Urinary bladder (tissue), 4 donors: ENCODE measurements around the gene SF3A2. TPM values are rescaled to one million over a fixed set of nuclear protein-coding genes. Genes with fewer than 3 reads are reported as not detected.

Experiments
- DNase-seq: peaks from one replicate; pipeline ENCODE4 v3.0.0-alpha.2; 2015; ENCODE audit errors: extremely low spot score
- H3K27ac ChIP-seq: one replicate; pipeline ENCODE4 v1.5.1; 2013; ENCODE audit warnings: low read depth, mild to moderate bottlenecking, moderate library complexity
- H3K36me3 ChIP-seq: one replicate; pipeline ENCODE4 v1.6.1; 2013; ENCODE audit warnings: mild to moderate bottlenecking, moderate library complexity; ENCODE audit not compliant: insufficient read depth
- H3K4me1 ChIP-seq: one replicate; pipeline ENCODE4 v1.6.1; 2013; ENCODE audit warnings: mild to moderate bottlenecking, moderate library complexity; ENCODE audit not compliant: insufficient read depth
- H3K4me3 ChIP-seq: one replicate; pipeline ENCODE4 v1.5.1; 2013; ENCODE audit warnings: low read depth, low read length
- WGBS: extraction: QIAGEN DNeasy Blood & Tissue Kit; methylation state at CpG from one replicate; pipeline ENCODE4 v1.1.7; 2013; 5-methylcytosine and 5-hydroxymethylcytosine counted together
- polyA plus RNA-seq: library from polyadenylated mRNA; stranded (reverse); fragments of 200-250 nt; gene quantifications from one replicate; pipeline ENCODE4 v1.2.3, GENCODE V29; 2013
- total RNA-seq: library from RNA; depleted of rRNA; stranded (reverse); fragments of >200 nt; gene quantifications from one replicate; pipeline ENCODE4 v1.2.3, GENCODE V29; 2014
- donor health status: healthy with polysubstance abuse.
- donor health status: healthy.

SF3A2 gene, protein sequence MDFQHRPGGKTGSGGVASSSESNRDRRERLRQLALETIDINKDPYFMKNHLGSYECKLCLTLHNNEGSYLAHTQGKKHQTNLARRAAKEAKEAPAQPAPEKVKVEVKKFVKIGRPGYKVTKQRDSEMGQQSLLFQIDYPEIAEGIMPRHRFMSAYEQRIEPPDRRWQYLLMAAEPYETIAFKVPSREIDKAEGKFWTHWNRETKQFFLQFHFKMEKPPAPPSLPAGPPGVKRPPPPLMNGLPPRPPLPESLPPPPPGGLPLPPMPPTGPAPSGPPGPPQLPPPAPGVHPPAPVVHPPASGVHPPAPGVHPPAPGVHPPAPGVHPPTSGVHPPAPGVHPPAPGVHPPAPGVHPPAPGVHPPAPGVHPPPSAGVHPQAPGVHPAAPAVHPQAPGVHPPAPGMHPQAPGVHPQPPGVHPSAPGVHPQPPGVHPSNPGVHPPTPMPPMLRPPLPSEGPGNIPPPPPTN
- total RNA-seq (32.5 TPM), polyA plus RNA-seq (69.9 TPM)

DNA sequence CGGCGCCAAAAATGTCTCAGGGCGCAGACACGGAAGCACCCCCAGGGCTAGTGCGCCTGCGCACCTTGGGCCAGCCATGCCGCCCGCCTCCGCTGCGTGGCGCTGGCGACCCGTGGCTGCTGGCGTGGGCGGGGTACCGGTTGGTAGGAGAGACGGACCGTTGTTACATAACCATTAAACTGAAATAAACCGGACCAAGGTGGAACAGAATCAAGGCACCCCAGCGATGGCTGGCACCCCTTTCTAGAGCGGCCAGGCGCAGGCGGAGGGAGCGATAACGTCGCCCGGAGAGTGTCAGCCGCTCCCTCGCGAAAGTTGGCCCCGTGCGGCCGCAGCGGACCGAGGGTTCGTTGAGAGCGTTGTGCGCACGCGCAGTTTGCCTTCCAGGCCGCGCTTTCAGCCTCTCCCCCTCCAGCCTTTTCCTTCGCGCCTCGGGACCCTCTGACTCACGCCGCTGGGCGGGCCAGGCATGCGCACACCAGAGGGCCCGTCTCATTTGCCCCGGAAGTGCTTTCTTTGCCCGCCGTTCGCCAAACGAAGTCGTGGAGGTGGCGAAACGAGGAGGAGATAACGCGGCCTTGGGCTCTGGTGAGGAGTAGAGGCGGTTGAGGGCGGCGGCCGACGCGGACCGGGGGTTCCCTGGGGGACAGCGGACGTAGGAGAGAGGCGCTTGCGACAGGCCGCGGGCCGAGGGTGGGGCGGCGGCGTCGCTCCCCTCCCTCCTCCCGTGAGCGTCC is at the start of gene SF3A2, which contains the start of gene PLEKHJ1:
Gene SF3A2 (plus strand): TSS at position 511 of the 737 bp plus-strand sequence. CDS start 6,595 bp downstream, outside the sequence.
Gene PLEKHJ1 (minus strand): TSS at position 16 of the 737 bp plus-strand sequence. CDS start 81 bp downstream, outside the sequence.
- Histone ChIP-seq H3K27ac (peak within 1 kb of the TSS; percentile 98), H3K4me1 (peaks cover 2% of the 10 kb centered on the region), H3K4me3 (peak within 1 kb of the TSS; percentile 90), H3K36me3 (no peaks in the 10 kb centered on the region)
- DNase-seq, result peak; percentile 95
- WGBS, result under 1% methylated on average over 80 of the region's 80 CpGs

DNA sequence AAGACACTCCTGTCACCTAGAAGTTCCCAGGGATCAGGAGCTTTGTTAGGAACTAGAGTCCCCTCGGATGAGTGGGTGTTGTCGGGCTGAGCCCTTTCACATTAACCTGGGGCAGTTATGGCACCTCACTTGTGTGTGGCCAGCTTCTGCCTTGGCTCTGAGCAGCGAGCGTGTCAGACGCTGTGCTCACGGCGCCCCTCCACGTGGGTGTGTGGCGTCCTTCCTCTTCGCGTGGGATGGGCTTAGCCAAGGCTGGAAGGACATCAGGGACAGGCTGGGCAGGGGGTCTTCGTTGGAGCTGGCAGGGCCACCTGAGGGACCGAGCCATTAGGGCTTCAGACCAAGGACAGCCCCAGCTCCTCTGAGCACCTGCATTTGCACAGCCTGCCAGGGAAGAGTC is 49.5 kb upstream of the SF3A2 start:
- H3K27ac ChIP-seq, result no peak overlapping the region
- H3K36me3 ChIP-seq, result peaks cover 5% of the 10 kb centered on the region
- 76% methylated on average over 13 of the region's 13 CpGs for WGBS
- no peaks in the 10 kb centered on the region for H3K4me1 ChIP-seq
- H3K4me3 ChIP-seq, result no peak overlapping the region
- DNase-seq, result no peak

DNA sequence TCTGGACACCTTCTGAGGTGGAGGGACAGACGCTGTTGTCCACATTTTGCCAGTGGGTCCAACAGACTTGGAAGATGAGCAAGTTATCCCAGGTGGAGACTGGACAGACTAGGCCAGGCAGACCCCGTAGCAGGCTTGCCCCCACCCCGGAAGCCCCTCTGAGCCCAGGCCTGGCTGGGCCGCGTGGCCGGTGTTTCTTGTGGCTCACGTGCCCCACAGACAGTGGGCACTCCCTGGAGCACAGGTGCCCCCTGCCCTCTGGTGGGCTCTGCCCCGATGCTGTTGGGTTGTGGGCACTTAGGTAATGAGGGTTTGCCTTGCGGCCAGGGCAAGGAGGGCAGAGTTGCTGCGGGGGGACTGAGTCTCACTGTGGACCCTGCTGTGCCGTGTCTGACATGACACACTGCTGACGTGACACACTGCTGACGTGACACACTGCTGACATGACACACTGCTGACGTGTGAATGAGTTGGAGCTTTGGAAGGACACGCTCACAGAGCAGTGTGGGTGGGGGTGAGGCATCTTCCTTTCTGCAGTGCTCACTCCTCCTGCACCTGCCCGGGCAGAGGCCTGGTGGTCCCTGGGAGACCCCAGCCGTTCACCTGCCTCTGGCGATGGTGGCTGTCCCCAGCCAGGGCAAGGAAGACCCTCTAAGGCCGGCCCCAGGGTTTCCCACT is 47.8 kb upstream of the SF3A2 start:
- 93% methylated on average over 19 of the region's 19 CpGs for WGBS
- H3K4me3 ChIP-seq, result no peak overlapping the region
- no peak for DNase-seq
- H3K4me1 ChIP-seq, result no peaks in the 10 kb centered on the region
- peaks cover 5% of the 10 kb centered on the region for H3K36me3 ChIP-seq
- H3K27ac ChIP-seq, result no peak overlapping the region

DNA sequence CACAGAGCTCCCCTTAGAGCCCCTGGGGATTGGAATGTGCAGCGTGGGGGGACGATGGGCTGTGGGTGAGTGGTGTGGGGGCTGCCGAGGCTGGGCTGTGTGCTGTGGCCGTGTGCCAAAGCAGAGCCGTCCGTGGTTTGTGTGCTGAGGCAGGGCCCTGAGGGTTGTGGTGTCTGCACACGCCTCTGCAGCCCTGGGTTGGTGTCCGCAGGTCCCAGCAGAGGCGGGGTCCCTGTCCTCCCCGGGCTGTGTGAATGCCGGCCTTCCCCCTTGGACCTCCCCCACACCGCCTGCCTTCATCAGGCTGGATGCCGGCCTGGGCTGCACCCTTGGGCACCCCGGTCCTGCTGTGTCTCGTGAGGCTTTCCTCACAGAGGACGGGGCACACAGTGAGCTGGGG is 46.7 kb upstream of the SF3A2 start:
- no peak for DNase-seq
- Histone ChIP-seq H3K27ac (no peak overlapping the region), H3K36me3 (peaks cover 4% of the 10 kb centered on the region), H3K4me3 (no peak overlapping the region), H3K4me1 (no peaks in the 10 kb centered on the region)
- WGBS, result 87% methylated on average over 16 of the region's 16 CpGs

DNA sequence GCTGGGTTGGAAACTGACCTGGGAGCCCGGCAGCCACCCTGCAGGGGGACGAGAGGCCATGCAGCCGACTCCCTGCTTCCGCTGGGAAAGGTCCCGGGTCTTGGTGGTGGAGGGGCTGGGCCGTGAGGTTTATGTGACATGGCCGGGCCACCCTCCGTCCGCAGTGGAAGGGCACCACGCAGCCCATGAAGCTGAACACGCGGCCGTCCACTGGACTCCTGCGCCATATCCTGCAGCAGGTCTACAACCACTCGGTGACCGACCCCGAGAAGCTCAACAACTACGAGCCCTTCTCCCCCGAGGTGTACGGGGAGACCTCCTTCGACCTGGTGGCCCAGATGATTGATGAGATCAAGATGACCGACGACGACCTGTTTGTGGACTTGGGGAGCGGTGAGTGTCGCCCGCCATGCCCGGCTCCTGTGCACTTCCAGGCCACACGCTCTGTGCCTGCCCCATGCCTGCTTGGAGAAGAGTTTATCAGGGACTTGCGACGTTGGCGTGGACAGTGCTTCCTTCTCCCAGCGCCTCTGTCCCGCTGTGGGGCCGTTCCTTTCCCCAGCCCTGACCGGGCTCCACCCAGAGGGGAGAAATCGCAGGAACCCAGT is 45.7 kb upstream of the SF3A2 start:
- Histone ChIP-seq H3K4me3 (no peak overlapping the region), H3K4me1 (no peaks in the 10 kb centered on the region), H3K36me3 (peaks cover 4% of the 10 kb centered on the region), H3K27ac (no peak overlapping the region)
- DNase-seq, result no peak
- 94% methylated on average over 37 of the region's 37 CpGs for WGBS

DNA sequence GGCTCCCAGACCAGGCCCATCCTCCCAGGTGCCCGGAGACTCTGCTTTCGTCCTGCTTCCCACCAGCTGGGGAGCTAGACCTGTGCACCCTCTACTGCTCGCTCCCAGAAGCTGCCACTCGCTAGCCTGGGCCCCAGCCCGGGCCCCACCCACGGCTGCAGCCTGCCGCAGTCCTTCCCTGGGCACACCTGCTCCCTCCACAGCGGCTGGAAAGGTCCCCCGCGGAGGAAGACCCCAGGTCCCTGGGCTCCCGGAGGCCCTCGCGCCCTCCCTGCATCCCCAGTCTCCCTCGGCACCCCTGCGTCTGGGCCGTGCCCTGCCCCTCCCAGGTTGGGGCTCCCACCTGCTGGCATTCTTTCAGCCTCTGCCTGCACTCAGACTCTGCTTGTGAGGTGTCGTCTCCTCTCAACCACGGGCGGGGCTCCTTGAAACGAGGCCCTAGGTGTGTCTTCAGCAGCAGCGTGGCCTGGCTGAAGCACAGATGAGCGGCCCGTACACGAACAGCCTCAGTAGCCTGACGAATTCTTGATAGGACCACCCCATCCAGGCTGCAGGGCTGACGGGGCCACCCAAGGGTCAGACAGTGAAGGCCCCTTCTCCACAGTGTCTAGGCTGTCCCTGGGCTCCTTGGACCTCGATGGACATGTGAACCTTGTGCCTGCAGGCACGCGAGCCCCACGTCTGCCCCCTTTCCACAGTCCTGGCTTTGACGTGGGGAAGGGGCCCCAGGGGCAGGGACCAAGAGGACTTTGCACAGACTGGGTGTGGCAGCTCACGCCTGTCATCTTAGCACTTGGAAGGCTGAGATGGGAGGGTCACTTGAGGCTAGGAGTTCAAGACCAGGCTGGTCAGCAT is 44.9 kb upstream of the SF3A2 start:
- 88% methylated on average over 32 of the region's 32 CpGs for WGBS
- peaks cover 4% of the 10 kb centered on the region for H3K36me3 ChIP-seq
- no peak for DNase-seq
- no peak overlapping the region for H3K27ac ChIP-seq
- no peaks in the 10 kb centered on the region for H3K4me1 ChIP-seq
- H3K4me3 ChIP-seq, result no peak overlapping the region

DNA sequence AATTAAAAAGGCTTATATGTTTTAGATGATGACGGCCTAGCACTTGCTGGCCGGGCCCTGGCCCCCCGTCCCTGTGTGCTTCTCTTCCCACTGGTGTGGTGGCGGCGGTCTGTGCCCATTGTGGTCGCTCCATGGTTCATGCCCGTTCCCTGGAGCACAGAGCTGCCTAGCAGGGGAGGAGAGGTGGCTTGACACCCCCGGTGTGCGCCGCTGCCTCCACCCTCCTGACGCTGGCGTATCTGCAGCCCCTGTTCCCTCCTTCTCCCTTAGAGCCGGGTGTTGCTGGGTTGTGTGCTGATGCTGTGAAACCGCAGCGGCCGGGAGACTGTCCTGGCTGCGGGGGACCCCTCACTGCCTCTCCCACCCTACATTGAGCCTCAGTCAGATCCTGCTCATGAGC is 43.8 kb upstream of the SF3A2 start:
- H3K36me3 ChIP-seq, result peaks cover 4% of the 10 kb centered on the region
- 95% methylated on average over 17 of the region's 17 CpGs for WGBS
- no peak overlapping the region for H3K27ac ChIP-seq
- H3K4me1 ChIP-seq, result no peaks in the 10 kb centered on the region
- no peak overlapping the region for H3K4me3 ChIP-seq
- DNase-seq, result no peak

DNA sequence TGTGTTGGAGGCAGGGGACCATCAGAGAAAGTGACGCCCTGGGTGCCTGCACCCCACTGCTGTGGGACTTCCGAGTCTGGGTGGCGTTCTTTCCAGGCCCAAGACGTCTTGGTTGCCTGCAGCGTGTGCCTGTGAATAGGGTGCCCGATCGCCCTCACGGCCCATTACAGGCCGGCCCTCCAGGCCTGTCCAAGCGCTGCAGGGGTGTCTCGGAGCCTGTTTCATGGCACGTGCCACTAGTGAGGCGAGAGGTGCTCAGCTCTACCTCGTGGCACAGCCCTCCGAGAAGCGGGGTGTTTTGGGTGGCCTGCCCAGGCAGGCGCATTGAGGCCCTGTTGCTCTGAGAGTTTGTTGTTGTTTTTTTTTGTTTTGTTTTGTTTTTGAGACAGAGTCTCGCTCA is 42.8 kb upstream of the SF3A2 start:
- DNase-seq, result no peak
- Histone ChIP-seq H3K27ac (no peak overlapping the region), H3K4me1 (no peaks in the 10 kb centered on the region), H3K36me3 (peaks cover 4% of the 10 kb centered on the region), H3K4me3 (no peak overlapping the region)
- WGBS, result 96% methylated on average over 18 of the region's 18 CpGs

DNA sequence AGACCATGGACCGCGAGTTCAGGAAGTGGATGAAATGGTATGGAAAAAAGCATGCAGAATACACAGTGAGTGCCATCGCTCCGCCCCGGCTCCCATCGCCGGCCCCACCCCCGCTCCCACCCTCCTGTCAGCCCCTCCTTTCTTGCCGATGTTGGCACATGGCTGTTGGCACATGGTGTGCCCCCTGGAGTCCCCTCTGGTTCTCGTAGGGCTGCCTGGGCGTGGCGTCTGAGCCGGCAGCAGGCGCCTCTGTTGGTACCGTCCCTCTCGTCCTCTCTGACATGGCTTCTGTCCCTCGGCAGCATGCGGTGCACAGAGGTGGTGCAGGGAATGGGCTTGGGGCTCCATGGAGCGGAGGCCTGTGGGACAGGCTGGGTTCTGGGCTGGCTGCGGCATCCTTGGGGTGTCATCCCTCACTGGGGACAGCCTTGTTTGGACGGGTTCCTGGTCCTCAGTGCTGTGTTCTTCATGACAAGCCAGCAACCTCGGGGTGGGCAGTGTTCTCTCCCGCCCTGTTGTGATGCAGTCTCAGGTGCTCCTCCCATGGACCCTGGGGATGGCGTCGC is 42.0 kb upstream of the SF3A2 start:
- H3K4me1 ChIP-seq, result no peaks in the 10 kb centered on the region
- no peak overlapping the region for H3K27ac ChIP-seq
- peaks cover 4% of the 10 kb centered on the region for H3K36me3 ChIP-seq
- no peak for DNase-seq
- WGBS, result 90% methylated on average over 25 of the region's 25 CpGs
- no peak overlapping the region for H3K4me3 ChIP-seq

DNA sequence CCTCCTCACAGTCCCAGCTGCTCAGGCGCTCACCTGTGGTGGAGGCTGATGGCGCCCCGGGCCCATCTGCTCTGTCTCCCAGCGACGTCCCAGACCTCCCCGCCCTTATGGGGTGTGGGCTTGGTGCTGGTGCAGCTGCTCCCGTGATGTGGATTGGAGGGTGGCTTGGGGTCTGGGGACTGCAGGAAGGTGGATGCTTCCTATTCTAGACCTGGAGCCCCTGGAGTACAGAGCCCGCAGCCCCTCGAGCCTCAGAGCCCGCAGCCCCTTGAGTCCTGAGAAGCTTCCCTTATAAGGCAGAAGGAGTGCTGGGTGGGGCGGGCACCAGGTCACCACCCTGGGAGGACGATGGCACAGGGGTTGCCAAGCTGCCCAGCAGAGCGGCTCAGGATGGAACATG is 41.3 kb upstream of the SF3A2 start:
- 90% methylated on average over 13 of the region's 13 CpGs for WGBS
- Histone ChIP-seq H3K36me3 (peaks cover 4% of the 10 kb centered on the region), H3K4me1 (no peaks in the 10 kb centered on the region), H3K27ac (no peak overlapping the region), H3K4me3 (no peak overlapping the region)
- DNase-seq, result no peak

DNA sequence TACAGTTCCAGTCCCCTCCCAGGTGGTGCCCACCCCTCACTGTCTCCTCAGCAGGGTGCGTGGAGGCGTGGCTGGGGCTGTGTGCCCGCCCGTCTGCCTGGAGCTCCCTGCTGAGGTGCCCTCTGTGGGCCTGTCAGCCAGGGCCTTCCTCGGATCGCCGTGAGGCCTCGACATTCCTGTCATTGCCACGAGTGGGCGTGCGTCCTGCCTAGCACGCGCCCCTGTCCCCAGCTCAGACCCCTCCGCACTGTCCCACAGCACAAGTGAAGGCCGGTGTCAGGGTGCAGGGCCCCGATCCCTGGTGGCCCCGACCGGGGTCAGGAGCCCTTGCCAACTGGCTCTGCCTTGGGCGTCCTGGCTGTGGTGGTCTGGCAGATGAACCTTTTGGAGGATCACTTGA is 40.7 kb upstream of the SF3A2 start:
- Histone ChIP-seq H3K36me3 (peaks cover 4% of the 10 kb centered on the region), H3K4me1 (no peaks in the 10 kb centered on the region), H3K4me3 (no peak overlapping the region), H3K27ac (no peak overlapping the region)
- DNase-seq, result no peak
- WGBS, result 94% methylated on average over 19 of the region's 19 CpGs

DNA sequence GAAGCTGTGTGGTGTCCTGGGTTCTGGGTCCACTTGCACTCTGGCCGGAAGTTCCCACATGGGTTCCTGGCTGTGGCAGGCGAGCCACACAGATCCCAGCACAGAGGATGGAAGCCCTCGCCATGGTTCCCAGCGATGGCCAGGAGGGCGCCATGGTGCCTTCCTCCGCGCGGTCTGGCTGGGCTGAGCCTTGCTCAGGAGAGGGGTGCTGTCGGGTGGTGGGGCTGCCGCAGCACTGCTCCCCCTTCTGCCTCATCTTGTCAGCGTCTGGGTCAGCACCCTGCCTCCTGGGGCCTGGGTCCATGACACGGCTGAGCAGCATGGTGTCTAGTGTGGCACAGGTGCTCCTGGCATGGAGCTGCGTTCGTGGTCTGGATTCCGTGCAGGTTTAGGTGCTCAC is 39.4 kb upstream of the SF3A2 start:
- WGBS, result 93% methylated on average over 15 of the region's 15 CpGs
- Histone ChIP-seq H3K36me3 (no peaks in the 10 kb centered on the region), H3K4me3 (no peak overlapping the region), H3K27ac (no peak overlapping the region), H3K4me1 (no peaks in the 10 kb centered on the region)
- DNase-seq, result no peak
